ENCODE data around the gene TRAF7.
A peak's percentile ranks its signal among the peaks of the same experiment; 100 is the strongest.
"Not testable (repeated sequence)": the region's sequence is repeated elsewhere in the genome, so short reads cannot be mapped to it uniquely, and the experiment has no call there.

Gene TRAF7

GRCh38 chr16:2122934-2123683 lies 32.5 kb upstream of the TRAF7 start:
- not testable (repeated sequence) for DNase-seq

GRCh38 chr16:2123706-2124376 lies 31.7 kb upstream of the TRAF7 start:
- not testable (repeated sequence) for DNase-seq

GRCh38 chr16:2124377-2124693 lies 31.2 kb upstream of the TRAF7 start:
- DNase-seq: not testable (repeated sequence)

GRCh38 chr16:2124694-2125444 lies 30.7 kb upstream of the TRAF7 start:
- peak; percentile 28 for DNase-seq

GRCh38 chr16:2125609-2126008 lies 30.0 kb upstream of the TRAF7 start:
- not testable (repeated sequence) for DNase-seq

- DNase-seq: peak; percentile 24
Observed at GRCh38 chr16:2126161-2126743, 29.3 kb upstream of the TRAF7 start.

- DNase-seq: not testable (repeated sequence)
Observed at GRCh38 chr16:2126928-2127556, 28.5 kb upstream of the TRAF7 start.

GRCh38 chr16:2127630-2128280 lies 27.8 kb upstream of the TRAF7 start:
- DNase-seq: peak; percentile 20

GRCh38 chr16:2129251-2129650 lies 26.3 kb upstream of the TRAF7 start:
- not testable (repeated sequence) for DNase-seq

GRCh38 chr16:2129890-2130447 lies 25.6 kb upstream of the TRAF7 start:
- DNase-seq: not testable (repeated sequence)

- not testable (repeated sequence) for DNase-seq
Observed at GRCh38 chr16:2133797-2134196, 21.8 kb upstream of the TRAF7 start.

- DNase-seq: not testable (repeated sequence)
Observed at GRCh38 chr16:2135071-2135470, 20.5 kb upstream of the TRAF7 start.

- DNase-seq: peak; percentile 46
Observed at GRCh38 chr16:2135770-2136490, 19.7 kb upstream of the TRAF7 start, which contains the start of gene PKD1. PKD1 (minus strand) TSS chr16:2135898; CDS start chr16:2135689, 209 bp downstream.

GRCh38 chr16:2142942-2143877 lies 12.4 kb upstream of the TRAF7 start:
- no peak for DNase-seq

- no peak for DNase-seq
Observed at GRCh38 chr16:2143878-2144485, 11.6 kb upstream of the TRAF7 start.

- DNase-seq: no peak
Observed at GRCh38 chr16:2145843-2146242, 9.7 kb upstream of the TRAF7 start.

- no peak for DNase-seq
Observed at GRCh38 chr16:2147378-2147777, 8.2 kb upstream of the TRAF7 start.

GRCh38 chr16:2147981-2148671 lies 7.5 kb upstream of the TRAF7 start, which contains the start of gene RAB26:
RAB26 (plus strand) TSS chr16:2148625; CDS start chr16:2148784, 159 bp downstream.
- DNase-seq: peak; percentile 75

All from NCI-H1694 (cell line).